Fibroblast of skin of right quadriceps (primary cell): ENCODE results near the gene PHF21B.

Source experiments
- DNase-seq: peaks from one replicate; pipeline ENCODE4 v3.0.0-alpha.2; 2013

PHF21B gene

DNA sequence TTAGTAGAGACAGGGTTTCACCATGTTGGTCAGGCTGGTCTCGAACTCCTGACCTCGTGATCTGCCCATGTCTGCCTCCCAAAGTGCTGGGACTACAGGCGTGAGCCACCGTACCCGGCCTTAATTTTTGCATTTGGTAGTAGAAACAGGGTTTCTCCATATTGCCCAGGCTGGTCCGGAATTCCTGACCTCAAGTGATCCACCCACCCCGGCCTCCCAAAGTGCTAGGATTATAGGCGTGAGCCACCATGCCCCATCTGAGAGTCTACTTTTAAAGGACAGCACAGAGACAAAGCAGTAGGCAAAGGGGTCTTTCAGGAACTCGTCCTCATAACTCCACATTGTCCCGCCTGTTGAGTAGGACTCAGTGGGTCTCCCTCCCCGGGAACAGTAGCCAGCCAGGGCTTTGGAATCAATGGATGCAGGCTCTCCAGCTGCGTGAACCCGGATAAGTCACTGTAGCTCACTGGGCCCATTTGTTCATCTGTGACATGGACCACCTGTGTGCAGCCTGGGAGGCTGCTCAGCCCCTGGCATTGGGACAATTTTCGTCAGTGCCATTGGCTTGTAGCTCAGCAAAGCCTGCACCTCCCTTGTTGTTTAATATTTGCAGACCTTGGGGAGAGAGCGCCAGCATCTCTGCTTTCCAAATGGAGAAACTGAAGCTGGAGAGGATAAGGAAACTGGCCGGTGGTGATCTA, 171.3 kb downstream of the PHF21B start:
- DNase-seq = no peak

DNA sequence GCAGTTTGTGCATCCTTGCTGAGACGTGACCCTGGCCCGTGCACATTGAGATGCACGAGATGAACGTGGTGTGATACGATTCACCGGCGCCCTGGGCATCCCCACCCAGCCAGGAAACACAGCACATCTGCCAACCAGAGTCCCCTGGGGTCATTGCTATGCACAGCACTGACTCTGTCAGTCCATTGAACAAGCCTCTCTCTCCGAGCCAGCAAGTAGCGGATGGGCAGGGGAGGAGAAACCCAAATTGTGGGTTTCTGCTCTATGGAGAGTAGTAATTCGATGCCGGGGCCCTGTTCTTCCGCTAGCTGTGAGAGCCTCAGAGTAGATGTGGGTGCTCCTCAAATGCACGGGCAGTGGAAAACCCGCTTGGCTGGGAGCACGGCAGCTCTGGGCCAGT, 172.3 kb downstream of the PHF21B start:
- DNase-seq = no peak

DNA sequence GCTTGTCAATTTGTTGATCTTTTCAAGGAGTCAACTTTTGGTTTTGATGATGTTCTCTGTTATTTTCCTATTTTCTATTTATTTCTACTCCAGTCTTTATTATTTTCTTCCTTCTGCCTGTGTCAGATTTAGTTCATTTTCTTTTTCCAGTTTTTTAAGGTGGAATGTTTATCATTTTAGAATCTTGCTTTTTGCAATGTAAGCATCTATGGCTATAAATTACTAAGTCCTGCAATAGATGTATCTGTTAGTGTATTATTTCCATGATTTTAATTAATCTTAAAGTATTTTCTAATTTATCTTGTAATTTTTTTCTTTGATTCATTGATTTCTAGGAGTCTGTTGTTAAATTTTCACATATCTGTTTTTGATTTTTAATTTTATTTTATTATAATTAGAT, 175.7 kb downstream of the PHF21B start:
- DNase-seq = no peak

DNA sequence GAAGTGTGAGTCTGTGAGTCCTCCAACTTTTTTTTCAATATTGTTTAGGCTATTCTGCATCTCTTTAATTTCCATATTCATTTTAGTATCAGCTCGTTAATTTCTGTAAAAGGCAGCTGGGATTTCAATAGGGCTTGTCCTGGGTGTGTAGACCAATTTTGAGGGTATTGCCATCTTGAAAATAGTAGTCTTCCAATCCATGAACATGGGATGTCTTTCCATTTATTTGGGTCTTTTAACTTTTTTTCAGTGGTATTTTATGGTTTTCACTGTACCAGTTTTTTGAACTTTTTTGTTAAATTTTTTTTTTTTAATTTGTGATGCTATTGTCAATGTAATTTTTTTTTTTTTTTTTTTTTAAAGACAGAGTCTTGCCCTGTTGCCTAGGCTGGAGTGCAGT, 177.9 kb downstream of the PHF21B start:
- no peak for DNase-seq
